HG02870 (cell line): ENCODE results near the gene PRKAR2B.

Experiments used
- ATAC-seq: cut with Tn5 transposase; IDR thresholded peaks from one replicate; pipeline ENCODE4 v1.9.1; 2021; ENCODE audit warnings: mild to moderate bottlenecking, moderate library complexity; ENCODE audit not compliant: unreplicated experiment

Gene PRKAR2B

DNA sequence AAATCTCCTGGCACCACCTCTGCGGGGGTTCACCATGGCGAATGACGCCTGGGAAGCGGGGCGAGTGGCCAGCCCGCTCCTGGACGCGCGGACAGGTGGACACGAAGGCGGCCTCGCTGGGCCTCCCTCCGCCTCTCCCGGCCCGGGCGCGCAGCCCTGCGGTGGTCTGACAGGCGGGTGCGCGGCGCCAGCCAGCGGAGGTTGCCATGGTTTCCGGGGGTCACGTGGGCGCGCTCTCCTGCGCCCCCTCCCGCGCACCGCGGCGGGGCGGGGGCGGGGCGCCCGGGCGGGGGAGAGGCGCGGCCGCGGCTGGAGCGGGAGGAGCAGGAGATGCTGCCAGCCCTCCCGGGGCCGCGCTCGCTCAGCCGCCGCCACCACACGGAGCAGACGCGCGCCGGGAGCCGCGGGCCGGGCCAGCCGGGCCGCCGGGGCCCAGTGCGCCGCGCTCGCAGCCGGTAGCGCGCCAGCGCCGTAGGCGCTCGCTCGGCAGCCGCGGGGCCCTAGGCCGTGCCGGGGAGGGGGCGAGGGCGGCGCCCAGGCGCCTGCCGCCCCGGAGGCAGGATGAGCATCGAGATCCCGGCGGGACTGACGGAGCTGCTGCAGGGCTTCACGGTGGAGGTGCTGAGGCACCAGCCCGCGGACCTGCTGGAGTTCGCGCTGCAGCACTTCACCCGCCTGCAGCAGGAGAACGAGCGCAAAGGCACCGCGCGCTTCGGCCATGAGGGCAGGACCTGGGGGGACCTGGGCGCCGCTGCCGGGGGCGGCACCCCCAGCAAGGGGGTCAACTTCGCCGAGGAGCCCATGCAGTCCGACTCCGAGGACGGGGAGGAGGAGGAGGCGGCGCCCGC is at the start of gene PRKAR2B:
Gene PRKAR2B, plus strand, starts transcription at position 359 of the 848 bp plus-strand sequence. Its CDS starts 203 bp downstream, at position 562.
- no peak for ATAC-seq

DNA sequence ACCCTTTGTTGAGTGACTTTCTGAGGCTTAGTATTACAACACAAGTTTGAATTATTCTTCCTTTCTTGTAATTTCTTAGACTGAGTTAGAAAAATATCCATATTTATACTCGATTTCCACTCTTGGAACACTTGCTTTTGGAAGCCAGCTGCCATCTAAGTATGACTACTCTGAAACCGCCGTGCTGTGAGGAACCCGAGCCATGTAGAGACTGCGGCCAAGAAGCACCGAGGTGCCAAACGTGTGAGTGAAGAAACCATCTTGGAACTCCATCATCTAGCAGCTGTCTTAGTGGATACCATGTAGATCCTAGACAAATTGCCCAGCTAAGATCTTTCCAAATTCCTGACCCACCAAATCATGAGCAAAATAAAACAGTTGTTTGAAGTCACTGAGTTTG is 49.7 kb upstream of the PRKAR2B start:
- ATAC-seq, result no peak

DNA sequence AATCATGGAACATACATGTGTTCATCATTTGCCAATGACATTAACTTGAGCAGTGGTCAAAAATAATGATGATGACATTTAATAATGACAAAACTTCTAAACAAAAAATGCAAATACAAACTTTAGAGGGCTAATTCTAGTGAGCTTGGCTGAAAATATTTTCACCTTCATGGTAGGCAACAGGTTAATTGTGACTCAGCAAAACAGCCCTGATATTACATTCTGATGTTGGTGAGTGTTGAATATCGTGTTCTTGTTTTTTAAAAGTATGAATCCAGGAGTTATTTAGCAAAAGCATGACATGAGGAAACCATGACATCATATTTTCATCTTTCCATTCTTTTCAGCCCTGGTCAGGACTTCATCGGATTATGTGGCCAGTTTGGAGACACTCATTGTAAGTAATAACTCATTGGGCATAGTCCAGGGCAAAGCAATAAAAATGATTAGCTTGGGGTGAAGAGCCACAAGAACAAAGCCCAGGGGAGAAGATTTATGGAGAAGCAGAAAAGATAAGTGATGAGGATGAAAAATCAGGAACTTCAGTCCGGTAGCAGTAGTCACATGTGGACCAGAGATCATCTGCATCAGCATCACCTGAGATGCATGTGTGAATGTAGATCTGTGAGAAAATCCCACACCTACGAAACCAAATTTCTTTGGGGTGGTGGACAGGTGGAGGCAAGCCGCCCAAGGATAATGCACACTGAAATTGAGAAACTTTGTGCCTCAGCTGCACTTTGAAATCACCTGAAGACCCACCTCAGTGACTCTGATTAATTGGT is 46.8 kb upstream of the PRKAR2B start:
- no peak for ATAC-seq

DNA sequence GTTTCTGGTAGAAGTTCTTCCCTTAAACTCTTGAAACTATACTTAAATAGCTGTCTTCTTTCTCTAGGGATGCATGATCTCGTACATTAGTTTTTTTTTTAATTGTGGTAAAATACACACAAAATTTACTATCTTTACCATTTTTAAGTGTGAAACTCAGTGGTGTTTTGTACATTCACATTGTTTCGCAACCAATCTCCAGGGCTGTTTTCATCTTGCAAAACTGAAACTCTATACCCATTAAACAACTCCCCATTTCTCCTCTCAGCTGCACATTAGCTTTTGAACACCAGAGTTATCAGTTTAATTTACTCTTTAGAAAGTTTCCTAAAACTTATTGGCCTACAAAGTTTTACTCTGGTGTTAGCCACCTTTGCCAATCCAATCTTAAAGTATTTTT is 45.5 kb upstream of the PRKAR2B start:
- no peak for ATAC-seq

DNA sequence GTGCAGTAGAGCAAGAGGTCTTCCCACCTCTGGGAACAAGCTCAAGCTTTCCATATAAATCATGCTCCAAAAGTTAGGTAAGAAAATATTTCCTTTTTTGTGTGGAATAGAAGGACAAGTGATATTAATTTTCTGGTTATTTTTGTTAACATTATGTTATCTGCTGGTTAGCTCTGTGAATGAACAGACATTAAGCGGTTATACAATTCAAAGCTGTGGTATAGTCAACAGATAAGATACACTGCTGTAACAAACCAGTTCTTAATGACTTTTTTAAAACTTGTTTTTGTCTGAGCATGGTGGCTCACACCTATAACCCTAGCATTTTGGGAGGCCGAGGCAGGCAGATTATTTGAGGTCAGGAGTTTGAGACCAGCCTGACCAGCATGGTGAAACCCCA is 43.0 kb upstream of the PRKAR2B start:
- ATAC-seq, result no peak

DNA sequence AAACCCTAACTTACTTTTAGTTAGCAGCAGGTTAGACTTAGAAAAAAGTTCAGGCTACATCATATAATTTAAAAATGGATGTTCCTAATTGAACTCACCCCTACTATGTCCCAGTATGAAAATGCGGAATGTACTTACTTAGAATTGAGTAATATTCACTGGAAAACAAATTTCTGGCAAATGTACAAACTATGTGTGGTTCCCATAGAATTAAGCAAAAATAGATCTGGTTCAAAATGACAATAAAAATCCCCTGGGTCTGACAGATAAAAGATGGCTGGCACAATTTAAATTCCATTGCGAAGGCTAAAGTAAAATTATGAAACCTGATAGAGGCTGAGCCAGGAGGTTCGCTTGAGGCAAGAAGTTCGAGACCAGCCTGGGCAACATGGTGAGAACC is 42.4 kb upstream of the PRKAR2B start:
- ATAC-seq, result no peak

DNA sequence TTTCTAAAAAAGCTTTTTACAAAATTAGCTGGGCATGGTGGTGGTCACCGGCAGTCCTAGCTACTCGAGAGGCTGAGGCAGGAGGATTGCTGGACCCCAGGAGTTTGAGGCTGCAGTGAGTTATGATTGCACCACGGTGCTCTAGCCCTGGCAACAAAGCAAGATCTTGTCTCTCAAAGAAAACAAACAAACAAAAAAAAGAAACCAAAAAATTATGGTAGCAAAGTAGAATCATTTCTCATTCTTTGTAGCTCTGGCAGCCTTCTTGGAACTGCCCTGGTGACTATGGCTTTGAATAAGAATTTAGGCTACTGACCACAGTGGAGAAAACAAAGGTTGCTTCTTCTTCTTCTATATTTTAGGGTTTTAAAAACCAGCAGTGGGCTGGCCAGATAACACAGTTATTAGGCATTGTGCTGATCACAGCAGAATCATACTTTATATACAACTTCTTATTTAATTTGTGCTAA is 41.9 kb upstream of the PRKAR2B start:
- no peak for ATAC-seq

DNA sequence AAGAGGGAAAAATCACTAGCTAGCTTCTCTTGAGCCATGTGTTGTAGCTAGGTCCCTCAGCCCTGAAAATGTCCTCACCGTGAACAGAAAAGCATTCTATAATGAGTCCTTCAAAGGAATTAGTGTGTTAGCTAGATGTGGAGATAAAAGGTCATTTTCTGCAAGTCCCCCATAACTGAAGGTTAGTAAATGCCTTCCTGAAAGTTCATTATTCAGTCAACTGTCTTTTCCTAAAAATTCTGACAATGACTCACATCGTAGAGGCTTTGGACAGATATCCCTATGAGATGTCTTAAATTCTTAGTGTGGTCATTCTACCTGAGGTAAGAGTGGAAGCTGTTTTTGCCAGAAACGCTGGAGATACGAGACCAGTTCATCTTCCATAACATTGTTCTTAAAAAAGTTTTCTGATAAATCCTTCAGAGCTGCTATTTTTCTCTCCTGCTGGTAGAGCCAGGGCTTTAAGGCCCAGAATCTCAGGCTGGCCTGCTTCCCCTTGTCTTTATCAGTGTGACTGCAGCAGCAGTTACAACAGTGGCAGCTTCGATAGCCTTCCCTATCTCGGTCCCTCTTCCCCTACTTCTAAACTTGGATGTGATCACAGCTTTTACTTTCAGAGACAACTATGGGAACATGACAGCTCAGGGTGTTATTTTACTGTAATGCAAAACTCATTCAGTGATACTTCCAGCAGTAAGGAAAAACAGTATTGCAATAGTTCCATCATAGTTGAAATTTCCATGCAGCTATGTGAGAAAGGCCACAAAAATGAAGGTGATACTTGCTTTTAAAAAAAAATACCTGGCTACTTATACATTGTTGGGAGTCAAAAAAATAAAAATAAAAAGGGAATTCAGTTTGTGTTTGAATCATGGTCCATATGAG is 37.3 kb upstream of the PRKAR2B start:
- ATAC-seq, result no peak

DNA sequence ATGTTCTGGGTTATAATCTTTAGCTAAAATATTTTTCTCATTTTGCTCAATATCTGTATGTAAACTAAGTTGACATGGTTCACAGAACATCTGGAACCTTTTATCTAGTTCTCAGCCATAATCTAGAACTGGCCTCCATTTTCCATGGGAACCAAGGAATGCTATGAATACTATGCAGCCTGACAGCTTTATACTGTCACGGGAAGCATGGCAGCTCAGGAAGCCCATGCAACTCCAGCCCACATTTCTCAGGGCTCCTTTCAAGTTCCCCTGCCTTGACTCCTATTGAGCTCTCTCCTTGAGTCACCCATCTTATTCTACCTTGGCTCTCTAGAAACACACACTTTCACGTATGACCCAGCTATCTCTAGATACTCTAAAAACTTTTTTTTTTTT is 36.6 kb upstream of the PRKAR2B start:
- ATAC-seq, result no peak

DNA sequence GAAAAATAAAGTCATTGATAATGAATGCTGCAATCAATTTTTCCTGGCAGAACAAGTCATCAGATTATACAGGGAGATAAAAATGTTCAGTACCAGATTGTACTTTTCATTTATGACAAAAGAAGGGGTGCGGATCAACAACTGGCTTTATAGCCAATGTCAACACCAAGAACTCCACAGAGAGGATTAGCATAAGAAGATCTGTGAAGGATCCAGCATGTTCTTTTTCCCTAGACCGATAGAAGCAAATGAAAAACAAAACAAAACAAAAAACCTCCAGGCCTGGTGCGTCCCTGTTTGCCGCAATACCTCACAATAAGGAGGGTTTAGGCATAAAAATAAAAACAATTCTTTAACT is 34.7 kb upstream of the PRKAR2B start:
- no peak for ATAC-seq

DNA sequence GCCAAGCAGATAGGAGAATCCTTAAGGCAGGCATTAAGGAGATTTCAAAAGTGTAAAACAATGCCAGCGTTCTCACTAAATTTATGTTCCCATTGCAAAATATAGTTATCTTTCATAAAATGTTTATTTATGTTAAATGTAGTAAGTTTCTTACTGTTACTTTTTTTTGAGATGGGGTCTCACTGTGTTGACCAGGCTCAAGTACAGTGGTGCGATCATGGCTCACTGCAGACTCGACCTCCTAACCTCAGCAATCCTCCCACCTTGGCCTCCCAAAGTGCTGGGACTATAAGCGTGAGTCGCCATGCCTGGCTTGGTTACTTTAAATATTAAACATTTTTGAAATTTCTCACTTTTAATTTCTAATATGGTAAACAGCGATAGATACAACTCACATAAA is 31.8 kb upstream of the PRKAR2B start:
- ATAC-seq, result no peak

DNA sequence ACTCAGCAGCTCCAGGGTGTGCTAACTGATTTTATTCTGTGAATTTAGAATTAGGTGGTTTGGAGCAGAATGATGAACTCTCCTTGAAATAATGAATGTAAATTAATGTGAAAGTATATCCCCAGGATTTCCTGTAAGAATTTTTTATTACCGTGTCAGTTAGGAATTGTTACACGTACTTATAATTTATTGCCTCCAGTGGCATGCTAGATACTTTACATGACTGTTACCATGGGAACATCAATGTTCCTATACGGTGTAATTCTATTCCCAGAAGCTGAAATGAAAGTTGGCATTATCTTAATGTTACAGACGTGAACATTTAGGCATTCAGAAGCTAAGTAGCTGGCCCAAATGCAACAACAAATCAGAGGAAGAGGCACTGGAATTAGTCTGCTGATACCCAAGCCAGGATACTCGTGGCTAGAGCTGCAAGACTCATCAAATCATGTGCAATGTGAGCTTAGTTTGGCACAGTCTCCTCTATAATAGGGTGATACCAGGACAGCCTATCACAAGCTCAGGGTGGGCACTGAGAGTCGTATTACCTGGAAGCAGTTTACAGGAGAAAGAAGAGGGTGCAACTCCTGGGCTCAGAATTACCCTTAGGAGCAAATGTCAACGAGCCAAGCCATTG is 30.0 kb upstream of the PRKAR2B start:
- ATAC-seq, result no peak

DNA sequence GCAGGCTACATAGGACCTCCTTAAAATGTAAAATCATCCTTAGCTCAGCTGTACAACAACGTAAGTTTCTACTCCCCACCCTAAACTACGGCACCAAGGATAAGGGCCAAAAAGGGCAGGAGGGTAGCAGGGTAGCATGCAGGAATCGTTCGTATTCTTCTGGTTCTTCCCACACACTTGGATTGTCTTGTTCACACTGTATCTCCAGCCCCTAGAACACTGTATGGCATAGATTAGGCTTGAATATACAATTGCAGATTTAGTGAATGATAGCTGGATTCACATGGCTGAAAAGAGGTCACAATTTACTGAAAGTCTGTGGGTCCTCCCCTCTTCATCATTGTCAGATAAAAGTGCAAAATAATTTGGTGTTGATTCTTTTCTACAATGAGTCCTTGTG is 28.2 kb upstream of the PRKAR2B start:
- ATAC-seq, result no peak

DNA sequence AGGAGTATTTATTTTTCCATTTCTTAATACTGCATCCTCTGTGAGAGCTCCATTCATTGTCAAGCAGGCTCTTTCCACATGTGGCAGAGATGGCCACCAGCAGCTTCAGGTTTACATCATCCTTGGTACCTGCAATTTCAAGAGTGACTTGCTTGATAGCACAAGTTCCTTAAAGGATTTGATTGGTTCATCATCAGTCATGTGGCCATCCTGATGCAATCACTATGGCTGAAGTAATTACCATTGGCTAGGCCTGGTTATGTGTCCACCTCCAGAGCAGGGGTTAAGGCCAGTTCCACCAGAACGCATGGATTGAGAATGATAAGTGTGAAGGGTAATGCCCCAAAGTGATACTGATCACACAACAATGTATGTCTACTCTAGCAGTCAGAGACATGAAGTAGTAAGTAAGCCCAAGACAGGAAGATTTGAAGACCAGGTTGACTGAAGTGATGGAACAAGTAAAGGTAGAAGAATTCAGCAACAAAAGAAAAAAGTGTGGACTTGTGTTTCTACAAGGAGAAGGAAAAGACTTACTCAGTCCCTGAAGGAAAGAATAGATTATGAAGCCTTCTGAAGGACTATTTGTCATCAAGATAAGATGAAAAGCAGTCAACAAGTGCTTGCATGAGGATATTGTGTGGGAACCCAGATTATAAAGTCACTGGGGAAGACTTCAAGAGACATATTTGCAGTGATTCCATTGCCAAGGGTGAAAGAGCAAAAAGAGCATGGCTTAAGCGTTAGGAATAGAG is 26.4 kb upstream of the PRKAR2B start:
- no peak for ATAC-seq

DNA sequence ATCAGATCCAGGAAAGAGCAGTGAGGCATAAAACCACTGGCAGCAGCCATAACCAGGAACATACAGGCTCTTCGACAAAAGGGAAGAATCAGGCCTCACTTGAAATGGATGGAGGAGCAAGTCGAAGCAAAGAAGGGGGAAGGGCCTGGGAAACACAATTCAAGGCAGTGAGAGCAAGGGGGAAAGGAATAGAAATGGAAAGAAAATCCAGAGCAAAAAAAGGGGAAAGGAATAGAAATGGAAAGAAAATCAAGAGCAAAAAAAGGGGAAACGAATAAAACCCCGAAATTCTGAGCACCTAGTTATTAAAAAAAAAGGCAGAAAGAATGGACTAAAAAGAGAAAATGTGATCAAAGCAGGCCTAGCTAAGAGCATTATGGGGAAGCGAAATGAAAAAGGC is 24.1 kb upstream of the PRKAR2B start:
- no peak for ATAC-seq

DNA sequence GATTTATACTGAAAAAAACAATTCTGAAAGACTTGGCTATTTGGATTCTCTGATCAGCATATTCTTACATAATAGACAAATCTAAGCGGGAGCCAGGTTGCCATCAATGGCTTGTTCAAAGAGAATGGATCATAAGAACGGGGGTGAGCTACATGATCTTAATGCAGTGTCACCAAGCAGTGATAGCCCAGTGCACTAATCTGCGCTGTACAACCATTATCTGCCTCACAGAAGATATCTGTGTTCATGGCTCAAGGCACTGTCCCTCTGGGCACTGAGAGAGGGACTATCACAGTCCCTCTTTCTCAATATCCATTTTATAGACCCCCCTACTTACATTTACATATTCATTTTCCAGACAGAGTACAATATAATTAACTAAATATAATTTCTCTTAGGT is 22.9 kb upstream of the PRKAR2B start:
- no peak for ATAC-seq

DNA sequence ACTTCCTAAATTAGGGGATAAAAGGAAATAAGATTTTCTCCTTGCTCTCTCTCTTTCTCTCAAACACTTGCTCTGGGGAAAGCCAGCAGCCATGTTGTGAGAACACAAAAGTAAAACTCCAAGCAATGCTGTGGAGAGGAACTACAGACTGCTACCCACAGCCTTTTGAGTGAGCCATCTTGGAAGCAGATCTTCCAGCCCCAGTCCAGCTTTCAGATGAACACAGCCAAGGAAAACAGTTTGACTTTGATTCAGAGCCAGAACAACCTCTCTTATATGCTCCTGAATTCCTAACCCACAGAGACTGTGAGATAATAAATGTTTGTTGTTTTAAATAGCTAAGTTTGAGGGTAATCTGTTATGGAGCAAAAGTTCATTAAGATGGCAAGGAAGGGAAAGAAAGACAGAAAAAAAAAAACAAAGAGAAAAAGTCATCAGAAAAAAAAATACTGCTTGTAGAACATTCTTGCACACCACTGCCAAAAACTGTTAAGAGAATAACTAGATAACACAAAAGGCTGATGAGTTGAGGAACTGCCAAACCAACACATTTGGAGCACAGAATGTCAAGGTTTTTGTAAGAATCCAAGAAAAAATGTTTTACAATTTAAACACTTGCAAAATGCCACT is 20.9 kb upstream of the PRKAR2B start:
- no peak for ATAC-seq

DNA sequence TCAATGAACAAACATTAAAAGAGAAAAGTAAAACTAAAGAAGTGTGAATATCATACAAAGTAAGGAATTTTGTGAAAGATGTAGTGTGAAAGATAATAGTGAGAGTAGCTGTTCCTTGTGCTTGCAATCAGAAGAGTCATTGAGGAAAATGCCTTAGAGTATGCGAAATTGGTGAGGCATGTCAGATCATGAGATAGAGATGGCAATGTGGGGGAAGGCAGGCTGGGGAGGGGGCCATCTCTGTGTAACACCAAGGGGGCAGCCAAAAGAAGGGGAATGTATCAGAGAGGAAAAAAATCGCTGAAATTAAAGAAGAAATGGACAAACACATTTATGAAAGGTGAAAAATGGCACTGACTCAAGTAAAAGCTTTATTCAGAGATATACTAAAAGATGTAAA is 19.6 kb upstream of the PRKAR2B start:
- no peak for ATAC-seq

DNA sequence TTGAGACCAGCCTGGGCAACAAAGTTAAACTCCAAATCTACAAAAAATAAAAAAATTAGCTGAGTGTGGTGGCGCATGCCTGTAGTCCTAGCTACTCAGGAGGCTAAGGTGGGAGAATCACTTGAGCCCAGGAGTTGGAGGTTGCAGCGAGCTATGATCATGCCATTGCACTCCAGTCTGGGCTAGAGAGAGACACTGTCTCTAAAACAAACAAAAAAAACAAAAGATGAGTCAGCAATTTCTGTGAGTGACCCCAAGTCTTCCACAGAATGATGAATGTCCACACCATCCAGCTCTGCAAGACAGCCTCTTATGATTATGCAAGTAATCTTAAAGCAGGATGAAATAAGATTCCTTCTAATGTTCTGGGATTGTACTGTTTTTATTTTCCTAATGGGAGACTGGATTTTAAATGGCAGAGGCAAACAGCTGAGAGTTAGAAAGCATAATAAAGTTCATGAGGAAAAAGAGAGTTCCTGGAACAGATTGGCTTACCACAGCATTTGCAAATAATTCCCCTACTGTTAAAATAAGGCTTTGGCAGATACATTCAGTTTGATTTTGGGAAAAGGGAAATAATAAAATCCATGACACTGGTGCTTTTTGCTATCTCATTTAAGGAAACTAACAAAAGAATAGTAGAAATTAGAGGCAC is 18.9 kb upstream of the PRKAR2B start:
- no peak for ATAC-seq
